Right kidney (tissue), 1 donor: Measurements from ENCODE around the gene JAM3.
"Not testable (repeated sequence)": the region's sequence is repeated elsewhere in the genome, so short reads cannot be mapped to it uniquely, and the experiment has no call there.

Source experiments
- DNase-seq: peaks from one replicate; pipeline ENCODE4 v3.0.0-alpha.2; 2016

JAM3 gene

DNA sequence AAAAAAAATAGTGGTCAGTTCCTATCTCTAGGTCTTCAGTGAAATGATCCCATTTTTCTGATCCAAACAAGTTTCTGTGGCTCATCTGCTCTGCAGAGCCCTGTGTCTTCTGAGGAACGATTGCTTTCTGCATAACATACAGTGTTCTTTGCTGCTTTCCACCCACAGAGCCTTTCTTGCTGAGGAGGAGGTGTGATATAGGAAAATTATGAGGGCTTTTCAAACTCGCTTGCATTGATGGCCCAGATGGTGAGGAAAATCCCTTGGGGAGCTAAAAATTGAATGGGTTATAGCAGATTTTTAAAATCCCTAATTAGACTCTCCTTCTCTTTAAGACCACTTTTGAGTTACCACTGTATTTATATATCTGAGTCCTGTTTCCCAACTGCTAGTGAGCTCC, 31.3 kb downstream of the JAM3 start:
- no peak for DNase-seq

GRCh38 chr11:134101282-134101681, 32.4 kb downstream of the JAM3 start:
- no peak for DNase-seq

DNA sequence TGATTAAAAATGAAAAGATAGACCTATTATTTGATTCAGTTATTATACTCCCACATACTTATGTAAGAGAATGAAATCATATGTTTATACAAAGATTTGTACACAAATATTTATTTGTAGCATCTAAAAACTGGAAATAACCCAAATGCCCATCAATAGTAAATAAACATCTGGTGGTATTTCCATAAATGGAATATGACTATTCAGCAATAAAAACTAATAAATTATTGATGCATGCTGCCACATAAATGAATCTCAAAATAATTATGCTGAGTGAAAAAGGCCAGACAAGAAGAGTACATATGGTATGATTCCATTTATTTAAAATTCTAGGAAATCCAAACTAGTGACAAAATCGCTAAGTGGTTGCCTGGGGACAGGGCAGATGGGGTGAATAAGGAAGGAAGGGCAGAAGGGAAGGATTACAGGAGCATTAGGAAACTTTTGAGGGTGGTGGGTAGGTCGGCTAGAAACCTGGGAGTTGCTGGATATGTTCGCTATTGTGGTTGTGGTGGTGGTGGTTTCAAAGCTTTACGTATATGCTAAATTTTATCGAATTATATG, 41.5 kb downstream of the JAM3 start:
- DNase-seq = no peak

DNA sequence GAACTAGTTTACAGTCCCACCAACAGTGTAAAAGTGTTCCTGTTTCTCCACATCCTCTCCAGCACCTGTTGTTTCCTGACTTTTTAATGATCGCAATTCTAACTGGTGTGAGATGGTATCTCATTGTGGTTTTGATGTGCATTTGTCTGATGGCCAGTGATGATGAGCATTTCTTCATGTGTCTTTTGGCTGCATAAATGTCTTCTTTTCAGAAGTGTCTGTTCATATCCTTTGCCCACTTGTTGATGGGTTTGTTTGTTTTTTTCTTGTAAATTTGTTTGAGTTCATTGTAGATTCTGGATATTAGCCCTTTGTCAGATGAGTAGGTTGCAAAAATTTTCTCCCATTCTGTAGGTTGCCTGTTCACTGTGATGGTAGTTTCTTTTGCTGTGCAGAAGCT, 44.9 kb downstream of the JAM3 start:
- DNase-seq = not testable (repeated sequence)

DNA sequence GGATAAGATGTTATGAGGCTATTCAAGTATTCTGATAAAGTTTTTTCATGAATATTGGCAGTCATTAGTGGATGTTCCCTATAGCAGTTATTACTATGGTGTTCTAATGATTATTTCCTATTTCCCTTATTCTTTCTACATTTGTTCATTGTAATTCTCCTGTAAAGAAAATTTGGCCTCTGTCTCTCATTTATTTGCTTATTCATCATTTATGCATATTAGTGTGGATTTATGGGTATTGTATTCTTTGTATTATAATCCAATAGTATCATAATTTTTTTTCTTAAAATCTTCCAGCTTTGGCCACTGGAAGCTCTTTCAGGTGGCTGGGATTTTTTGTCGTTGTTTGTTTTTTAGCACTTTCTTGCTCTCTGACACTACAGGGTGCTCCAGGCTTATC, 47.3 kb downstream of the JAM3 start:
- DNase-seq = no peak

GRCh38 chr11:134118006-134118405, 49.1 kb downstream of the JAM3 start:
- no peak for DNase-seq

GRCh38 chr11:134119094-134119493, 50.2 kb downstream of the JAM3 start:
- DNase-seq = no peak

DNA sequence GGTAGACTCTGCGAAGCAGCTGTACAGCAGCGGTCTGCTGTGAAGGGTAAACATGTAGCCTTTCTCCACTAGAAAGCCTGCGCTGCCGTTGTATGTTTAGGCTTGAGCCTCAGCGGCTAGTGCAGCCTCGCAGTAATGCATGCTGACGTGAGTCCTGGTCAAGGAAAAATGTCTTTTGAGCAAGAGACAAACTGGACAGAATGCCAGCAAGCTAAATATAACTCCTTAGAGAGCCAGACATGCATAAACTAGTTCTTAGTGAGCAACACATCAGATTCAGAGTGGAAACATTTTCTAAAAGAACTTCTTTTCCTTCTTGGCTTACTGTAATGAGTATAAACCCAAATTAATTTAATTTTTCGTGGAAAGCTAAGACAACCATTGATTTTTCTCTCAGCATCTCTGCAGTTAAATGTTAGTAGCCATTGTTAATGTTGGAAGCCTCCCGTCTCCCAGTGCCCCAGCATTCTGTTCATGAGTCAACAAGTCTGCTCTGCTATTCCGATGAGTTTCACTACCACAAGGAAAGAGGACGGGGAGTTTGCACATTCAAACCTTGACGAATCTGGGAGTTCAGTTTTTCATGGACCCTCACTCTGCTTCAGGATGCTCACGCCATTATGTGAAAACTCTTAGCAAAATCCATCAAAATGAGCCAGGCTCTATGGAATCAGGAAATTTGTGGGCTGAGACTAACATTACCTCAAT, 51.4 kb downstream of the JAM3 start:
- no peak for DNase-seq

- peak; percentile 17 for DNase-seq
Observed at GRCh38 chr11:134120921-134121526, 52.2 kb downstream of the JAM3 start.

DNA sequence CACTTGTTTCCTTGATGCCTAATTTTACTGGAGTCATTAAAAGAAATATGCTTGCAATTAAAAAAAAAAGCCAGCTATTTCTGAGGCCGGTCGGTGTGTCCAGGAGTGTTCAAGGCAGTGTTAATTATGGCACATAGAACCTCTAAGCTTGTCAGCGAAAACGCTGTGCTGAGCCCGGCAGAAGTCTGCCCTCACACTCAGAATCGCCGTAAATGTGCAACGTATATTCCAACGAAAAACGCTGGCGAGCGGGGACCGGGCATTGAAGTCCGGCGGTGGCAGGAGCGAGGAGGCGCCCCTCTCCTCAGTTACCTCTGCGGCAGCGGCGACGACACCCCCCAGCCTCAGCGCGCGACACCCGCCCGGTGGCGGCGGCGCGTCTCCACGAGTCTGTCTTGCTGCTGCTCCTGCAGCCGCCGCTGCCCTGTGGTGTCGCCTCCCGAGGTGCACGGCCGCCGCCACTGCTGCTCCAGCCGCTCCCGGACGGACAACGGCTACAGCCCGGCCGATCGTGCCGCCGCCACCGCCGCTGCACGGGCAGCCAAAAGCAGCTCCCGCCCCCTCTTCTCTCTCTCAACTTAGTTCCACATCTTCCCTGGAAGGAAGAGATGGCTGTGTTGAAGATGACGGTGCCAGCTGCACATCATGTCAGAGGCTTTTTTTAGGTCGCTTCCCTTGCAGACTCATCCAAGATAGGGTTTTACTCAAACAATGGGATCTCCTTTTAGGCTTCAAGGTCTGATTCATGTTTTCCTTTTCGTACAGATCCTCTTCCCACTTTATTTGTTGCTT, 56.0 kb downstream of the JAM3 start:
- peak; percentile 78 for DNase-seq

DNA sequence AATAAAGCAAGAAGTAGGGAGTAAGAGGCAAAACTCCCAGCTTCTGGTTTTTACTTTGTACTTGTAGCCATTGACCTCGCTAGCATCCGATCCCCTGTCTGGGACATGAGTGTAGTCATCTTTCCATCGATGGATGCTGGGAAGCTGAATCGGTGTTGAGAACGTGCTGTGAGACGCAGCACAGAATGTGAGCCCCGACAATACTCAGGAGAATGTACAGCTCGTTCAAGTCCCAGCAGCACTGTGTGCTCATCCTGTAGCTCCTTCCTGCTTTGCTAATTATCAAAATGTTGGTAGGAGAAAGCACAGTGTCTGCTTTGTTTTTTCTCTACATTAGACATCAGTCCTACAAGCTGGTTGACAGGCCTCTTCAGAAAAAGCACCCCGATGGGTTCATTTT, 56.6 kb downstream of the JAM3 start:
- no peak for DNase-seq

DNA sequence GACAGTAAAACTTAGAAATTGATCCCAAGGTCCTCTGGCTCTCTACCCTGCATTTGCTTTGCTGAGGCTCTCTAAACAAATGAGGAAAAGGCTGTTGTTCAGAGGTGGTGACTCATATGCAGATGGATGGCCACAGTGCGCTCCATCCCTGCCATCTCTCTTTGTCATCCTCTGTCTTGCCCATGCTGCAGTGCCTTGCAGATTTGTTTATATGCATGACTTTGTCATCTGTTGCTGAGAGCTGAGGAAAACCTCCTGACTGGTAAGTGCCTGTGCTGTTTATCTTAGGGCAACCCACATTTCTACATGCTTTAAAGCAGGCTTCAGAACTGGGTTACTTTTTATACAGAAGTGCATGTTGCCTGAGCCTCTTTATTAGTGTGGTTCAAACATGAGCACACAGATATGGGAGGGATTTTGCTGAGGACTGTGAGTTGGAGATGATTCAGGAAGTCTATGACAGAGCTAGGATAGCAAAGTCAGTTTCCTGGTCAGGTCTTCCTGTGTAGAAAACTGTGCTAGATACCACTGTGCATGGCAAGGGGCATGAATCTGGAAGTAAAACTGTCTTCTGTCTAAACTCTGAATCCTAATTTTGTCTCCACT, 57.4 kb downstream of the JAM3 start:
- no peak for DNase-seq

DNA sequence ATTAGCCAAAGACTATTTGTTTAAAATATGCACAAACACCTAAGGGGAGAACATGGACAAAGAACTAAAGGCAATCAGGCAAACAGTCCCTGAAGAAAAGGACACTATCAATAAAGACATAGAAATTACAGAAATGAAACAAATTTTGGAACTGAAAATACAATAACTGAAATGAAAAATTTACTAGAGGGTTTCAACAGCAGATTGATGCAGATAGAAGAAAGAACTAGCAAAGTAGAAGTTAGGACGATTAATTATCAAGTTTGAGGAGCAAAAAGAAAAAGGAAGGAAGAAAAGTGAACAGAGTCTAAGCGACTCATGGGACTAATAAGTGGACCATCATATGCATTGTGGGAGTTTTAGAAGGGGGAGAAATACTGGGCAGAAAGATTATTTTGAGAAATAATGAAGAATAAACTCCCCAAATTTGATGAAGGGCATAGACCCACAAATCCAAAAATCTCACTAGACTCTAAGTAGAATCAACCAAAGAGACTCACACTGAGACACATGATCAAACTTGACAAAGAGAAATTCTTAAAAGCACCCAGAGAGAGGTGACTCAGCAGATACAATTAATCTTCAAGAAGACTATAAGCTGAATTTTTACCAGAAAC, 62.9 kb downstream of the JAM3 start:
- DNase-seq = no peak

DNA sequence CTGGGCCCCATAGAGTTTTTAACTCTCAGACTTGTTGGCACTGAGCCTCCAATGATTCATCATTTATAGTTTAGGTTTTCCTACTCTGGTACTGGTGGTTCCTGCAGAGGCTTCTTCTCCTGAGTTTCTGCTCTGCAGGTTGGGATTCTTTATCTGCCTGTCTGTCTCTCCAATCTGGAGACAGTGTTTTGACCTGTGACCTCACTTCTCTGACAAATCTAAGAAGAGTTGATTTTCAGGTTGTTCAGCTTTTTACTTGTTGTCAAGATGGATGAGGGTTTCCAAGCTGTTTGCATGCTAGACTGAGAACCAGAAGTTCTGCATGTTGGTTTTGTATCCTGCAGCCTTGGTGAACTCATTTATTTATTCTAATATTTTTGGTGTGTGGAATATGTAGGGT, 63.9 kb downstream of the JAM3 start:
- no peak for DNase-seq

- DNase-seq = no peak
Observed at GRCh38 chr11:134134167-134134566, 65.3 kb downstream of the JAM3 start.

DNA sequence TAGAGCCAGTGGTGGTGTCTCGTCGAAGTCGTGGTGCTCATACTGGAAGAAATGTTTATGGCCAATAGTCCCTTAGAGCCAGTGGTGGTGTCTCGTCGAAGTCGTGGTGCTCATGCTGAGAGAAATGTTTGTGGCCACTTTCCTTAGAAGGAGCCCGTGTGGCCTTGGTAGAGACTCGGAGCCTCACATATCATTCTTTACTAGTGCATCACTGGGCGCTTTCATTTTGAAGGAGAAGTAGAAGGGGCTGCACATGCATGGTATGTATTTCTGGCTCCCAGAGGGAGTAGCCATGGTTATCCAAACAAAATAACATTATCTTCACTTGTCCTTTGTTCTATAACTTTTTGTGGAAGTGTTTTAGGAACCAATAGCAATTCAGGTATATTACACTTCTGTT, 69.5 kb downstream of the JAM3 start:
- DNase-seq = no peak

DNA sequence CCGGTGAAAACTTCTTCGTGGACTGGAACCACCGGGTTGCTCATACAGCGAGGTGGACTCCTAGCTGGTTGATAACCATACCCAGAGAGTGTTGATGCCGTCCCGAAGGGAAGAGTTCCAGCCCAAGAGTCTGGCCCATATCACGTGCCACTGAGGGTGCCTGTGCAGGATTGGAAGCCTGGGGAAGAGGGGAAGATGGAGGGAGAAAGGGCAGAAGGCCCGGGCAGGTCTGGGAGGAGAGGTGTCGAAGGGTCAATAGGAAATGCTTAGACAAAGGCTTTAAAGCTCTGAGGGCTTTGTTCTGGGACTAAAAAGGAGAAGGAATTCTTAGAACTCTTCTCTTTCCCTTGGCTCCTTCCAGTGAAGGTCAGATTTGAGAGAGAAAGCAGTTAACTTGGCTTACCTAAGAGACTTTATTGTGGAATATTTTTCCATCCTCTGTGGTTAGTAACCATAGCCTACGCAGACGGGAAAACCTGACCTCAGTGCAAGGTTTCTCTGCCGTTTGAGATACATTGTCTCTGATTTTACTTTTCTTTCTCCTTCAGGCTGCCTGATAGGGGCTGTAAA, 70.5 kb downstream of the JAM3 start:
- DNase-seq = peak; percentile 16

DNA sequence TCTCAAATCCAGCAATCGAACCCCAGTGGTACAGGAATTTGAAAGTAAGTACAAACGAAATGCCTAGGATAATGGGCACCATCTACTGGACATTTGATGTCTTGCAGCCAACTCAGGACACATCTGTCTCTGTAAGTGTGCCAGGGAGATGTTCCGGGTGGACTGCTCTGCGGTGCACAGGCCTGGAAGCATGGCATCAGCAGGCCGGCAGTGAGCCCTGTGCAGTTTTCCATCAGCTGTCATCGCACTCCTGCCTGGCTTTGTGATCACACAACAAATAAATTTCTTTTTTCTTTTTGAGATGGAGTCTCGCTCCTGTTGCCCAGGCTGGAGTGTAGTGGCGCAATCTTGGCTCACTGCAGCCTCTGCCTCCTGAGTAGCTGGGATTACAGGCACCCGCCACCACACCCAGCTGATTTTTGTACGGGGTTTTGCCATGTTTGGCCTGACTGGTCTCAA, 71.0 kb downstream of the JAM3 start:
- peak; percentile 51 for DNase-seq

DNA sequence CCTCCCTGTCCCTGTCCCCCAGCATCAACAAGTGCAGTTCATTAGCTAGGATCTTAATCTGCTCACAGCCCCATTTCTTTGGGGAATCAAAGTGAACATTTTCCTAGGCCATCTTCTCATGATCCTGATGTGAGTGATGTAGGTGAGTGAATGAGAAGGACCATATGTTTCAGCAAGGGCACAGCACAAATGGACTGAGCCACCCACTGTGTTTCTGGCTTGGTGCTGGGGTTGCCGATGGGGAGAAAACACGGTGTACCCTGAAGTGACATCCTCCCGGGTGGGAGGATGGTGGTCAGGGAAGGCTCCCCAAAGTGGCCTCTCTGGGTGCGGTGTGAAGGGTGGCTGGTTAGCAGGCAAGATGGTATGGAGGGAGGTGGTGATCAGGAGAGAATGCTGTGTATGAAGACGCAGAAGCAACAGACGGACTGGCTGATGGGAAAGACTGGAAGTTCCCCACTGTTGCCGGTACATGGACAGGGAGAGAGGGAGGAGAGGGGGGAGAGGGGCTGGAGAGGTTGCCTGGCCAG, 72.2 kb downstream of the JAM3 start:
- no peak for DNase-seq

- no peak for DNase-seq
Observed at GRCh38 chr11:134142536-134142935, 73.7 kb downstream of the JAM3 start.

DNA sequence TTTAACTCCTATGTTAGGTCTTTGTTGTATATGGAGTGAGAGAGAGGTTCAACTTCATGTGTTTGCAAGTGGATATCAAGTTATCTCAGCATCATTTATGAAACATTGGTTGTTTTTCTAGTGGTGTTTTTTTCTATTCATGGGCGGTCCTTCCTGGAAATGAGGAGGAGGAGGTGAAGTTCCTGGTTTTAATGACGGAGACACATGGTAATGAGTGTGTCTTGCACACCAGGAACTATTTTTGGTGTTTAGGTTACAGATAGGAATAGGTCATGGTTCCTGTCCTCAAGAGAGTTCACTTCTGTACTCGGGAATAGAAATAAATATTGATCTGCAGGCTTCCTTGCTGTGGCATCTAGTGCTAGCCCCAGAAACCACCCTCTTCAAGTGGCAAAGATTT, 74.9 kb downstream of the JAM3 start:
- no peak for DNase-seq

DNA sequence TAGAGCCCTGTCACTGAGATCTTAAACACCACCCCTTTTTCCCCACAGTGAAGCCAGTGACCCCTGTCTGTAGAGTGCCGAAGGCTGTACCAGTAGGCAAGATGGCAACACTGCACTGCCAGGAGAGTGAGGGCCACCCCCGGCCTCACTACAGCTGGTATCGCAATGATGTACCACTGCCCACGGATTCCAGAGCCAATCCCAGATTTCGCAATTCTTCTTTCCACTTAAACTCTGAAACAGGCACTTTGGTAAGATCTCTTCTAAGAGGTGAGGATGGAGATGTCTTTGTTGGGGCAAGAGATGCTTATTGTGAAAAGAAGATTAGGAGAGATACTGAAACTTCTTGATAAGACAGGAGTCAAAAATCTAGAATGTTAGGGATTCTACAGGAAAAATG, 75.9 kb downstream of the JAM3 start:
- no peak for DNase-seq
